ENCODE data around the gene PNMA6E. TPM values are rescaled to one million over a fixed set of nuclear protein-coding genes. Genes with fewer than 3 reads are reported as not detected.

The PNMA6E gene
- total and polyA plus RNA-seq, 2 experiments from 2014 or later: not detected

DNA sequence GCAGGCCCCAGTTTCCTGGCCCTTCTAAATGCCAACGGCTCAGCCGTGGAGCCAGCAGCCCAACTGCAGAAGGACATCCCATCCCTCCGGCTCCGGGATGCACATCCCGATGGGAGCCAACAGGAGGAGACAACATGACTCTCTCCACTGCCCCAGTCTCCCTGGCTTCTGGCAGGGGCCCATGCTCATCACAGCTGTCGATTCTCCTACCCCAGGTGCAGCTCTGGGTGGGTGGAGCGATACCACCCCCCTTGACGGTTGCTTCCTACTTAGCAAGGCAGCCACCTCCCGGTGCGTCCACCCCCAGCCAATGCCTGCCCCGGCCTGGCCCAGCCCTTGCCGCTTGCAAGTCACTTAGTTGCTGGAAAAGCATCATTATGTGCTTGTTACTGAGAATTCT is 47.7 kb downstream of the PNMA6E start:
- H3K4me1 Mint-ChIP-seq: peaks cover 13% of the 10 kb centered on the region
- no peak overlapping the region for H3K4me3 Mint-ChIP-seq
- Histone ChIP-seq H3K9me2 (ENCODE audit: insufficient read depth) (no peaks in the 10 kb centered on the region), H3K79me2 (replicated peaks; ENCODE audit: insufficient read depth) (no peaks in the 10 kb centered on the region), H3K4me1 (ENCODE audit: insufficient read depth) (no peaks in the 10 kb centered on the region), H3K4me2 (no peak overlapping the region), H3K36me3 (ENCODE audit: insufficient read depth) (no peaks in the 10 kb centered on the region), H3F3A (replicated peaks; ENCODE audit: low read depth) (no peaks in the 10 kb centered on the region), H3K4me3 (no peak overlapping the region), H2AFZ (no peak overlapping the region), H4K20me1 (replicated peaks; ENCODE audit: insufficient read depth) (no peaks in the 10 kb centered on the region), H3K27ac (ENCODE audit: low read depth) (no peak overlapping the region), H3K27me3 (ENCODE audit: insufficient read depth) (no peaks in the 10 kb centered on the region)
- peak; percentile 89 for ATAC-seq
- TF ChIP-seq, protein P1, sequence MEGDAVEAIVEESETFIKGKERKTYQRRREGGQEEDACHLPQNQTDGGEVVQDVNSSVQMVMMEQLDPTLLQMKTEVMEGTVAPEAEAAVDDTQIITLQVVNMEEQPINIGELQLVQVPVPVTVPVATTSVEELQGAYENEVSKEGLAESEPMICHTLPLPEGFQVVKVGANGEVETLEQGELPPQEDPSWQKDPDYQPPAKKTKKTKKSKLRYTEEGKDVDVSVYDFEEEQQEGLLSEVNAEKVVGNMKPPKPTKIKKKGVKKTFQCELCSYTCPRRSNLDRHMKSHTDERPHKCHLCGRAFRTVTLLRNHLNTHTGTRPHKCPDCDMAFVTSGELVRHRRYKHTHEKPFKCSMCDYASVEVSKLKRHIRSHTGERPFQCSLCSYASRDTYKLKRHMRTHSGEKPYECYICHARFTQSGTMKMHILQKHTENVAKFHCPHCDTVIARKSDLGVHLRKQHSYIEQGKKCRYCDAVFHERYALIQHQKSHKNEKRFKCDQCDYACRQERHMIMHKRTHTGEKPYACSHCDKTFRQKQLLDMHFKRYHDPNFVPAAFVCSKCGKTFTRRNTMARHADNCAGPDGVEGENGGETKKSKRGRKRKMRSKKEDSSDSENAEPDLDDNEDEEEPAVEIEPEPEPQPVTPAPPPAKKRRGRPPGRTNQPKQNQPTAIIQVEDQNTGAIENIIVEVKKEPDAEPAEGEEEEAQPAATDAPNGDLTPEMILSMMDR (conservative IDR thresholded peaks at IDR 0.05; ENCODE audit: low read depth in 2 of 2): peak in 1 of 2 experiments; percentile 16; a peak in 1 of 4 replicates
- no peak for TF ChIP-seq ZNF114 (CRISPR knock-in tag; IDR thresholded peaks at IDR 0.05)
- H3K27me3 Mint-ChIP-seq (ENCODE audit: insufficient read depth, low read depth, poor library complexity): no peaks in the 10 kb centered on the region
- no peak overlapping the region for H3K27ac Mint-ChIP-seq
- H3K9me3 Mint-ChIP-seq: peaks cover 26% of the 10 kb centered on the region
- DNase-seq (ENCODE audit: low spot score): peak; percentile 36
- peaks cover 23% of the 10 kb centered on the region for H3K36me3 Mint-ChIP-seq (ENCODE audit: low read depth)

DNA sequence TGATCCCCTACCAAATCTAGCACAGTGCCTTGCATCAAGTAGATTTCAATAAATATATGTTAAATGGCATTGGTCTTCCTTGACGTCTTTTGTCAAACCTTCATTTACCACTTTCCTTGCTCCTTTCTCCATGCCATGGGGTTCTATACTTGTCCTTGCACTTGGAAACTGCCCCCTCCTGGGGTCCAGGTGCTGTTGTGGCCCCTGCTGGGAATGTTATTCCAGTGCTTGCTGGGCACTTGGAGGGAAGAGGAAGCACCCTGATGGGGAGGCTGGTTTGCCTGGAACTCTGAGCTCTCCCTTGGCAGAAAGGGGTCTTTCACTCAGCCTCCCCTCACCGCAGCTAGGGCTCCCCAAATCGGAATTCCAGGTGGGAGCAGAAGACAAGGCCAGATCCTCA is 48.3 kb downstream of the PNMA6E start:
- ATAC-seq (no peak; the same call in 2 of the 3 replicates), DNase-seq (ENCODE audit: low spot score) (no peak)
- Histone ChIP-seq H3K27me3 (ENCODE audit: insufficient read depth) (no peaks in the 10 kb centered on the region), H3K36me3 (ENCODE audit: insufficient read depth) (no peaks in the 10 kb centered on the region), H3K4me1 (ENCODE audit: insufficient read depth) (no peaks in the 10 kb centered on the region), H3K4me2 (no peak overlapping the region), H3F3A (replicated peaks; ENCODE audit: low read depth) (no peaks in the 10 kb centered on the region), H2AFZ (no peak overlapping the region), H3K79me2 (replicated peaks; ENCODE audit: insufficient read depth) (no peaks in the 10 kb centered on the region), H4K20me1 (replicated peaks; ENCODE audit: insufficient read depth) (no peaks in the 10 kb centered on the region), H3K4me3 (no peak overlapping the region), H3K27ac (ENCODE audit: low read depth) (no peak overlapping the region), H3K9me2 (ENCODE audit: insufficient read depth) (no peaks in the 10 kb centered on the region)
- peaks cover 27% of the 10 kb centered on the region for H3K36me3 Mint-ChIP-seq (ENCODE audit: low read depth)
- no peak overlapping the region for H3K4me3 Mint-ChIP-seq
- no peak overlapping the region for H3K27ac Mint-ChIP-seq
- no peaks in the 10 kb centered on the region for H3K27me3 Mint-ChIP-seq (ENCODE audit: insufficient read depth, low read depth, poor library complexity)
- H3K9me3 Mint-ChIP-seq: peaks cover 20% of the 10 kb centered on the region
- peaks cover 13% of the 10 kb centered on the region for H3K4me1 Mint-ChIP-seq
- TF ChIP-seq ZNF114 (CRISPR knock-in tag; IDR thresholded peaks at IDR 0.05): no peak
- no peak for TF ChIP-seq STAT1 (IDR thresholded peaks at IDR 0.05; ENCODE audit: unreplicated experiment)
- TF ChIP-seq, protein P2, sequence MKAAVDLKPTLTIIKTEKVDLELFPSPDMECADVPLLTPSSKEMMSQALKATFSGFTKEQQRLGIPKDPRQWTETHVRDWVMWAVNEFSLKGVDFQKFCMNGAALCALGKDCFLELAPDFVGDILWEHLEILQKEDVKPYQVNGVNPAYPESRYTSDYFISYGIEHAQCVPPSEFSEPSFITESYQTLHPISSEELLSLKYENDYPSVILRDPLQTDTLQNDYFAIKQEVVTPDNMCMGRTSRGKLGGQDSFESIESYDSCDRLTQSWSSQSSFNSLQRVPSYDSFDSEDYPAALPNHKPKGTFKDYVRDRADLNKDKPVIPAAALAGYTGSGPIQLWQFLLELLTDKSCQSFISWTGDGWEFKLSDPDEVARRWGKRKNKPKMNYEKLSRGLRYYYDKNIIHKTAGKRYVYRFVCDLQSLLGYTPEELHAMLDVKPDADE (IDR thresholded peaks at IDR 0.05): no peak
- TF ChIP-seq, protein P1 (conservative IDR thresholded peaks at IDR 0.05; ENCODE audit: low read depth in 2 of 2): no peak
- TF ChIP-seq CREB1 (CRISPR knock-in tag; IDR thresholded peaks at IDR 0.05; ENCODE audit: low read depth): no peak
- TF ChIP-seq, protein P3, sequence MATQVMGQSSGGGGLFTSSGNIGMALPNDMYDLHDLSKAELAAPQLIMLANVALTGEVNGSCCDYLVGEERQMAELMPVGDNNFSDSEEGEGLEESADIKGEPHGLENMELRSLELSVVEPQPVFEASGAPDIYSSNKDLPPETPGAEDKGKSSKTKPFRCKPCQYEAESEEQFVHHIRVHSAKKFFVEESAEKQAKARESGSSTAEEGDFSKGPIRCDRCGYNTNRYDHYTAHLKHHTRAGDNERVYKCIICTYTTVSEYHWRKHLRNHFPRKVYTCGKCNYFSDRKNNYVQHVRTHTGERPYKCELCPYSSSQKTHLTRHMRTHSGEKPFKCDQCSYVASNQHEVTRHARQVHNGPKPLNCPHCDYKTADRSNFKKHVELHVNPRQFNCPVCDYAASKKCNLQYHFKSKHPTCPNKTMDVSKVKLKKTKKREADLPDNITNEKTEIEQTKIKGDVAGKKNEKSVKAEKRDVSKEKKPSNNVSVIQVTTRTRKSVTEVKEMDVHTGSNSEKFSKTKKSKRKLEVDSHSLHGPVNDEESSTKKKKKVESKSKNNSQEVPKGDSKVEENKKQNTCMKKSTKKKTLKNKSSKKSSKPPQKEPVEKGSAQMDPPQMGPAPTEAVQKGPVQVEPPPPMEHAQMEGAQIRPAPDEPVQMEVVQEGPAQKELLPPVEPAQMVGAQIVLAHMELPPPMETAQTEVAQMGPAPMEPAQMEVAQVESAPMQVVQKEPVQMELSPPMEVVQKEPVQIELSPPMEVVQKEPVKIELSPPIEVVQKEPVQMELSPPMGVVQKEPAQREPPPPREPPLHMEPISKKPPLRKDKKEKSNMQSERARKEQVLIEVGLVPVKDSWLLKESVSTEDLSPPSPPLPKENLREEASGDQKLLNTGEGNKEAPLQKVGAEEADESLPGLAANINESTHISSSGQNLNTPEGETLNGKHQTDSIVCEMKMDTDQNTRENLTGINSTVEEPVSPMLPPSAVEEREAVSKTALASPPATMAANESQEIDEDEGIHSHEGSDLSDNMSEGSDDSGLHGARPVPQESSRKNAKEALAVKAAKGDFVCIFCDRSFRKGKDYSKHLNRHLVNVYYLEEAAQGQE (IDR thresholded peaks at IDR 0.05; ENCODE audit: unreplicated experiment): no peak
- TF ChIP-seq JUNB (IDR thresholded peaks at IDR 0.05; ENCODE audit: unreplicated experiment): no peak
- TF ChIP-seq POLR2AphosphoS5 (IDR thresholded peaks at IDR 0.05; ENCODE audit: low read depth): no peak
- no peak for TF ChIP-seq EZH2 (IDR thresholded peaks at IDR 0.05; ENCODE audit: low read depth, unreplicated experiment)
- TF ChIP-seq ZNF331 (CRISPR knock-in tag; IDR thresholded peaks at IDR 0.05; ENCODE audit: low read depth): no peak
- no peak for TF ChIP-seq EZH2phosphoT487 (IDR thresholded peaks at IDR 0.05; ENCODE audit: unreplicated experiment)
- TF ChIP-seq NANOG (IDR thresholded peaks at IDR 0.05; ENCODE audit: borderline replicate concordance): no peak
